H1 (cell line): ENCODE measurements around the gene IGFBP1. TPM values are rescaled to one million over a fixed set of nuclear protein-coding genes. Genes with fewer than 3 reads are reported as not detected.

Experiments
- CTCF ChIA-PET: fragments of 300-600 bp; sonication (Branson Sonifier 250); formaldehyde crosslinking; loops from one replicate; lab custom pipeline; 2021; ENCODE audit not compliant: partially characterized antibody; lab: Charles Lee
- POLR2A ChIA-PET: fragments of 300-600 bp; sonication (Branson Sonifier 250); formaldehyde crosslinking; loops from one replicate; lab custom pipeline; 2021; ENCODE audit warnings: inconsistent platforms; ENCODE audit not compliant: partially characterized antibody; lab: Charles Lee
- DNase-seq, 2 experiments: peaks; one replicate each; pipeline versions ENCODE4 v3.0.0 to v3.0.0-alpha.2; 2010 to 2022; ENCODE audit warnings: low spot score in 2 of 2, low read depth in 1 of 2, mixed read lengths in 1 of 2
- FAIRE-seq: peaks from 2 replicates; lab custom pipeline; 2011; peaks lifted over from hg19 to GRCh38; lab: Jason Lieb, UNC
- H2AFZ ChIP-seq: 2 replicates; pipeline ENCODE4 v1.8.1; 2012; ENCODE audit warnings: low read length, inconsistent platforms
- H2AK5ac ChIP-seq: 2 replicates; pipeline ENCODE4 v1.6.1; 2013; ENCODE audit warnings: low read depth, low read length
- H2BK120ac ChIP-seq: replicated peaks from 2 replicates; pipeline ENCODE3; 2013; ENCODE audit warnings: low read depth, low read length, inconsistent platforms
- H2BK12ac ChIP-seq: 2 replicates; pipeline ENCODE4 v1.6.1; 2013; ENCODE audit warnings: low read depth, low read length
- H2BK15ac ChIP-seq: 2 replicates; pipeline ENCODE4 v1.6.1; 2013; ENCODE audit warnings: low read length
- H2BK20ac ChIP-seq: 2 replicates; pipeline ENCODE4 v1.6.1; 2013; ENCODE audit warnings: low read length
- H2BK5ac ChIP-seq: 2 replicates; pipeline ENCODE4 v1.6.1; 2013; ENCODE audit warnings: low read depth, low read length
- H3K14ac ChIP-seq: 2 replicates; pipeline ENCODE4 v1.6.1; 2013; ENCODE audit warnings: inconsistent platforms; ENCODE audit not compliant: insufficient read length
- H3K18ac ChIP-seq: 2 replicates; pipeline ENCODE4 v1.6.1; 2013; ENCODE audit warnings: low read length; ENCODE audit errors: extremely low read depth
- H3K23ac ChIP-seq: 2 replicates; pipeline ENCODE4 v1.6.1; 2013; ENCODE audit warnings: inconsistent platforms; ENCODE audit not compliant: insufficient read length
- H3K23me2 ChIP-seq: 2 replicates; pipeline ENCODE4 v1.6.1; 2013; ENCODE audit warnings: low read depth, low read length
- H3K27ac ChIP-seq: 2 replicates; pipeline ENCODE4 v1.6.1; 2011; ENCODE audit warnings: low read depth, low read length, inconsistent platforms
- H3K27me3 ChIP-seq, 4 experiments: replicated peaks in 1 of 4; 1 replicate in 1 of 4; 2 replicates in 3 of 4; pipeline versions ENCODE4 v1.6.1 to v1.8.1; 2011 to 2013; ENCODE audit warnings: low read length in 3 of 4, mild to moderate bottlenecking in 3 of 4, inconsistent platforms in 2 of 4, mixed read lengths in 2 of 4, moderate library complexity in 1 of 4; ENCODE audit not compliant: control insufficient read depth in 3 of 4, insufficient read depth in 3 of 4; ENCODE audit errors: extremely low read depth in 1 of 4
- H3K36me3 ChIP-seq, 4 experiments: 2 replicates each; pipeline versions ENCODE4 v1.6.1 to v1.8.1; 2011 to 2013; ENCODE audit warnings: mild to moderate bottlenecking in 4 of 4, low read length in 3 of 4, moderate library complexity in 2 of 4, control low read depth in 1 of 4, inconsistent platforms in 1 of 4; ENCODE audit not compliant: insufficient read depth in 4 of 4, control insufficient read depth in 2 of 4
- H3K4ac ChIP-seq: replicated peaks from 2 replicates; pipeline ENCODE3; 2013; ENCODE audit warnings: low read length, low read depth, mixed read lengths, inconsistent platforms; ENCODE audit not compliant: insufficient read length
- H3K4me1 ChIP-seq, 4 experiments: replicated peaks in 1 of 4; 1 replicate in 1 of 4; 2 replicates in 3 of 4; pipeline versions ENCODE4 v1.6.1 to v1.8.1; 2011 to 2013; ENCODE audit warnings: low read length in 3 of 4, inconsistent platforms in 2 of 4, mixed read lengths in 1 of 4; ENCODE audit not compliant: insufficient read depth in 4 of 4, control insufficient read depth in 3 of 4
- H3K4me2 ChIP-seq, 2 experiments: 2 replicates each; pipeline versions ENCODE4 v1.6.1 to v1.8.1; 2011 to 2013; ENCODE audit warnings: low read depth in 2 of 2, low read length in 2 of 2, control low read depth in 1 of 2, inconsistent platforms in 1 of 2, mild to moderate bottlenecking in 1 of 2; ENCODE audit not compliant: insufficient read depth in 1 of 2
- H3K4me3 ChIP-seq, 4 experiments: fragments of 200-600, 300-600 bp in 1 of 4; sonication (generic), shearing (Covaris generic), sonication (Bioruptor Twin) in 1 of 4; 2 replicates each; pipeline versions ENCODE4 v1.5.1 to v1.8.1; 2011 to 2016; ENCODE audit warnings: low read length in 4 of 4, low read depth in 3 of 4, control low read depth in 2 of 4, inconsistent platforms in 2 of 4, mild to moderate bottlenecking in 2 of 4, mixed read lengths in 1 of 4, moderate library complexity in 1 of 4; ENCODE audit not compliant: insufficient read depth in 2 of 4; ENCODE audit errors: extremely low read depth in 1 of 4
- H3K56ac ChIP-seq: replicated peaks from 2 replicates; pipeline ENCODE3; 2013; ENCODE audit warnings: low read depth, mild to moderate bottlenecking, mixed read lengths, low read length, inconsistent platforms; ENCODE audit not compliant: insufficient read length
- H3K79me1 ChIP-seq: 2 replicates; pipeline ENCODE4 v1.6.1; 2013; ENCODE audit warnings: low read depth, low read length, control low read depth
- H3K79me2 ChIP-seq, 2 experiments: 2 replicates each; pipeline versions ENCODE4 v1.6.1 to v1.8.1; 2012 to 2013; ENCODE audit warnings: low read length in 2 of 2, mild to moderate bottlenecking in 2 of 2, inconsistent platforms in 1 of 2; ENCODE audit not compliant: insufficient read depth in 2 of 2, control insufficient read depth in 1 of 2
- H3K9ac ChIP-seq, 4 experiments: replicated peaks in 1 of 4; 1 replicate in 1 of 4; 2 replicates in 3 of 4; pipeline versions ENCODE4 v1.6.1 to v1.8.1; 2011 to 2013; ENCODE audit warnings: low read depth in 3 of 4, low read length in 3 of 4, control low read depth in 2 of 4, mild to moderate bottlenecking in 2 of 4, moderate library complexity in 2 of 4, inconsistent platforms in 1 of 4; ENCODE audit errors: extremely low read depth in 1 of 4
- H3K9me3 ChIP-seq, 2 experiments: 2 replicates each; pipeline versions ENCODE4 v1.6.1 to v1.8.1; 2012 to 2013; ENCODE audit warnings: mild to moderate bottlenecking in 2 of 2, moderate library complexity in 2 of 2, control low read depth in 1 of 2, inconsistent platforms in 1 of 2, low read depth in 1 of 2, low read length in 1 of 2, mixed read lengths in 1 of 2; ENCODE audit not compliant: insufficient read depth in 2 of 2
- H4K20me1 ChIP-seq, 2 experiments: replicated peaks in 1 of 2; 2 replicates each; pipeline versions ENCODE3 to v1.8.1; 2011 to 2013; ENCODE audit warnings: inconsistent platforms in 2 of 2, low read length in 2 of 2, mild to moderate bottlenecking in 1 of 2; ENCODE audit not compliant: insufficient read depth in 2 of 2, control insufficient read depth in 1 of 2
- H4K5ac ChIP-seq: 2 replicates; pipeline ENCODE4 v1.6.1; 2013; ENCODE audit warnings: low read length, low read depth, mixed read lengths, inconsistent platforms; ENCODE audit not compliant: insufficient read length
- H4K8ac ChIP-seq: 2 replicates; pipeline ENCODE4 v1.8.0; 2013; ENCODE audit warnings: mild to moderate bottlenecking, moderate library complexity, low read length, inconsistent platforms; ENCODE audit not compliant: insufficient read depth; ENCODE audit errors: extremely low read depth
- H4K91ac ChIP-seq: replicated peaks from 2 replicates; pipeline ENCODE3; 2013; ENCODE audit warnings: low read length, mixed read lengths, inconsistent platforms; ENCODE audit not compliant: insufficient read length
- CHD1 ChIP-seq: IDR thresholded peaks from 2 replicates; pipeline ENCODE4 v1.6.1; 2012; ENCODE audit warnings: low read depth, low read length, improper control_type of control experiment
- CREB1 ChIP-seq: IDR thresholded peaks from 2 replicates; pipeline ENCODE4 v1.6.1; 2012; ENCODE audit warnings: inconsistent platforms
- HDAC2 ChIP-seq, 2 experiments: fragments of 300-600 bp in 1 of 2; sonication (generic) in 1 of 2; IDR thresholded peaks; 2 replicates each; pipeline ENCODE4 v1.6.1; 2011 to 2012; ENCODE audit warnings: low read depth in 2 of 2, low read length in 2 of 2, mild to moderate bottlenecking in 2 of 2, moderate library complexity in 2 of 2, borderline replicate concordance in 1 of 2, inconsistent platforms in 1 of 2
- HDAC6 ChIP-seq: IDR thresholded peaks from one replicate; pipeline ENCODE4 v1.7.1; 2012; ENCODE audit warnings: low read depth, mild to moderate bottlenecking, inconsistent platforms, low read length, moderate library complexity
- MAFK ChIP-seq: IDR thresholded peaks from 2 replicates; pipeline ENCODE4 v1.6.1; 2012; ENCODE audit warnings: low read depth, mild to moderate bottlenecking, improper control_type of control experiment, low read length
- NRF1 ChIP-seq: IDR thresholded peaks from 2 replicates; pipeline ENCODE4 v1.6.1; 2011; ENCODE audit warnings: mild to moderate bottlenecking, low read depth, low read length, improper control_type of control experiment
- RAD21 ChIP-seq, 2 experiments: IDR thresholded peaks in 1 of 2; conservative IDR thresholded peaks in 1 of 2; 2 replicates each; pipeline ENCODE4 v1.6.1; 2011; ENCODE audit warnings: low read depth in 2 of 2, low read length in 2 of 2, improper control_type of control experiment in 1 of 2, inconsistent platforms in 1 of 2, mild to moderate bottlenecking in 1 of 2, moderate library complexity in 1 of 2
- RBBP5 ChIP-seq: IDR thresholded peaks from 2 replicates; pipeline ENCODE4 v1.7.1; 2012; ENCODE audit warnings: low read depth, mild to moderate bottlenecking, inconsistent platforms, low read length, moderate library complexity, borderline replicate concordance
- SAP30 ChIP-seq: fragments of 300-600 bp; sonication (generic); IDR thresholded peaks from 2 replicates; pipeline ENCODE4 v1.7.1; 2012; ENCODE audit warnings: low read length, moderate library complexity, mild to moderate bottlenecking, inconsistent platforms; ENCODE audit not compliant: insufficient read depth, insufficient replicate concordance
- SIN3A ChIP-seq, 2 experiments: IDR thresholded peaks in 1 of 2; conservative IDR thresholded peaks in 1 of 2; 2 replicates each; pipeline ENCODE4 v1.6.1; 2011 to 2012; ENCODE audit warnings: low read length in 2 of 2, improper control_type of control experiment in 1 of 2, low read depth in 1 of 2, mild to moderate bottlenecking in 1 of 2
- WGBS, 2 experiments: shearing (Covaris generic) in 1 of 2; methylation state at CpG; one replicate each; pipeline versions ENCODE4 v1.1.6 to v1.1.7; 2013 to 2015; ENCODE audit warnings: low lambda C conversion rate in 2 of 2, mixed read lengths in 2 of 2, inconsistent platforms in 1 of 2, low coverage in 1 of 2, missing lambda C conversion rate in 1 of 2; ENCODE audit not compliant: insufficient replicate concordance in 2 of 2, insufficient coverage in 1 of 2, insufficient read length in 1 of 2; ENCODE audit errors: extremely low coverage in 1 of 2, missing lambda C conversion rate in 1 of 2; 5-methylcytosine and 5-hydroxymethylcytosine counted together
- polyA plus RNA-seq, 7 experiments: library from polyadenylated mRNA; depleted of rRNA in 3 of 7; stranded (reverse) in 5 of 7; unstranded in 2 of 7; fragments of >200 nt in 5 of 7; fragments of 200-250 nt in 2 of 7; gene quantifications; 1 replicate in 5 of 7; 2 replicates in 1 of 7; 4 replicates in 1 of 7; pipeline versions ENCODE4 v1.2.1 to v1.2.3, GENCODE V29; 2011 to 2013; ENCODE audit warnings: missing spikeins in 2 of 7, mixed read lengths in 2 of 7
- total RNA-seq: library from RNA; stranded (reverse); fragmentation: NEBNext Ultra II Directional; extraction: Animal tissue kit (Norgen Biotek cat#: 25700); gene quantifications from 2 replicates; pipeline ENCODE4 v1.2.1, GENCODE V29; 2021

The IGFBP1 gene
- total and polyA plus RNA-seq, 2 of the 8 experiments (the other 6 are each of a cell fraction or from before 2014, with no cell fraction given) = not detected

- FAIRE-seq (no peak), DNase-seq (no peak)
- H2BK5ac ChIP-seq = no peak overlapping the region
- H3K4me3 ChIP-seq = no peak overlapping the region
- no peak overlapping the region for H3K56ac ChIP-seq
- H3K14ac ChIP-seq = no peak overlapping the region
- no peak overlapping the region for H3K4me2 ChIP-seq
- no peak overlapping the region for H2AK5ac ChIP-seq
- ChIA-PET POLR2A (no interaction called here), CTCF (interaction anchor here (0.6 to 15.3 kb wide), 8 partner anchors 8 to 432 kb away, joined by 3 to 242 read pairs (median 6); partner anchors contain the start of gene IGFBP3)
- no peak overlapping the region for H4K91ac ChIP-seq
- peaks cover 0 to 4% (median 2%) of the 10 kb centered on the region in 4 experiments; a peak in 5 of 7 replicates for H3K27me3 ChIP-seq
- H3K23ac ChIP-seq = no peak overlapping the region
- H4K20me1 ChIP-seq = no peaks in the 10 kb centered on the region
- H2AFZ ChIP-seq = no peak overlapping the region
- no peak overlapping the region for H2BK120ac ChIP-seq
- H3K79me2 ChIP-seq = no peaks in the 10 kb centered on the region
- 89% methylated on average over 7 of the region's 7 CpGs; no CpG with 5 or more reads in 1 of the 2 experiments for WGBS, 2 experiments
- H3K9me3 ChIP-seq = no peaks in the 10 kb centered on the region
- 0 out of 7 replicates have a peak, but pooled peaks cover 0 to 3% (median 0%) of the 10 kb centered on the region in 4 experiments for H3K4me1 ChIP-seq
- peaks cover 0 to 6% (median 2%) of the 10 kb centered on the region in 4 experiments; a peak in 5 of 8 replicates for H3K36me3 ChIP-seq
- H2BK12ac ChIP-seq = no peak overlapping the region
- H3K18ac ChIP-seq = no peak overlapping the region
- H4K8ac ChIP-seq = no peak overlapping the region
- H3K27ac ChIP-seq = no peak overlapping the region
- H3K4ac ChIP-seq = no peak overlapping the region
- H2BK20ac ChIP-seq = no peak overlapping the region
- no peak overlapping the region for H3K9ac ChIP-seq
- H2BK15ac ChIP-seq = no peak overlapping the region
- no peaks in the 10 kb centered on the region for H3K79me1 ChIP-seq
- no peak overlapping the region for H4K5ac ChIP-seq
- H3K23me2 ChIP-seq = no peaks in the 10 kb centered on the region
- TF ChIP-seq HDAC6 (no peak), NRF1 (no peak), RBBP5 (no peak), MAFK (no peak), SAP30 (no peak), CHD1 (no peak), HDAC2 (IDR thresholded peaks at IDR 0.05; ENCODE audit: borderline replicate concordance in 1 of 2, low read depth in 2 of 2, low read length in 2 of 2) (no peak), CREB1 (no peak), SIN3A (conservative IDR thresholded peaks at IDR 0.05 in 1 of 2, IDR thresholded peaks at IDR 0.05 in 1 of 2; ENCODE audit: low read depth in 1 of 2, low read length in 2 of 2) (no peak), RAD21 (IDR thresholded peaks at IDR 0.05 in 1 of 2, conservative IDR thresholded peaks at IDR 0.05 in 1 of 2; ENCODE audit: low read depth in 2 of 2, low read length in 2 of 2) (no peak)
Observed at GRCh38 chr7:45912972-45913371, 24.7 kb downstream of the IGFBP1 start.
